DND-41 (cell line): ENCODE measurements around the gene AMTN.

Experiments used
- CTCF ChIP-seq: IDR thresholded peaks from 2 replicates; pipeline ENCODE4 v1.5.1; 2012; ENCODE audit warnings: borderline replicate concordance, low read length, moderate library complexity, mild to moderate bottlenecking; ENCODE audit not compliant: poor library complexity, severe bottlenecking; ENCODE audit errors: extremely low read depth
- EZH2 ChIP-seq: IDR thresholded peaks from 3 replicates; pipeline ENCODE4 v1.6.1; 2012; ENCODE audit warnings: borderline replicate concordance, low read depth, mild to moderate bottlenecking, moderate library complexity, low read length, inconsistent platforms; ENCODE audit not compliant: severe bottlenecking

GRCh38 chr4:70556856-70557255 is 38.5 kb downstream of the AMTN start:
- no peak for TF ChIP-seq EZH2
- TF ChIP-seq CTCF = no peak
